GM19328 (cell line): Measurements from ENCODE around the gene IL12RB1.
"Not testable (repeated sequence)": the region's sequence is repeated elsewhere in the genome, so short reads cannot be mapped to it uniquely, and the experiment has no call there.

Experiments used
- ATAC-seq: cut with Tn5 transposase; IDR thresholded peaks from one replicate; pipeline ENCODE4 v1.9.1; 2021; ENCODE audit warnings: mild to moderate bottlenecking, moderate library complexity; ENCODE audit not compliant: unreplicated experiment

IL12RB1 gene

GRCh38 chr19:18112989-18113478 lies 26.3 kb upstream of the IL12RB1 start:
- no peak for ATAC-seq

GRCh38 chr19:18110609-18111232 lies 24.0 kb upstream of the IL12RB1 start:
- ATAC-seq = no peak

- ATAC-seq = no peak
These were observed 23.2 kb upstream of the IL12RB1 start for GRCh38 chr19:18109733-18110608.

DNA sequence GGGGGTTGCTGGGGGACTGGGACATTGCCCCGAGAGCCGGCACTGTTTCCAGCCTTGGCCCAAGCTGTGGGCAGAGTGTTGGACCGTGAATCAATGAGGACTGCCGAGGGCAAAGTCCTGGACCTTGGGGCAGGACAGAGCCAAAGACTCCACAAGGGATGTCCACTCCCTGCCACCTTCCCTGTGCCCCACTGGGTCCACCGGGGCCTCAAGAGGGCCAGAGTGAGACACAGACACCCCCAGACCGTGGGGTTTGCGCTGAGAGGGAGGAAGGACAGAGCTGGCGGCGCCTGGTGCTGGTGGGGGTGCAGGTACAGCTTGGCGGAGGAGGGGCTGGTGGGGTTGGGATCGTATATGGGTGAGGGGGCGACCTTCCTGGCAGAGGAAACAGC lies 22.6 kb upstream of the IL12RB1 start:
- ATAC-seq = no peak

- no peak for ATAC-seq
These were observed 22.2 kb upstream of the IL12RB1 start for GRCh38 chr19:18108897-18109296.

DNA sequence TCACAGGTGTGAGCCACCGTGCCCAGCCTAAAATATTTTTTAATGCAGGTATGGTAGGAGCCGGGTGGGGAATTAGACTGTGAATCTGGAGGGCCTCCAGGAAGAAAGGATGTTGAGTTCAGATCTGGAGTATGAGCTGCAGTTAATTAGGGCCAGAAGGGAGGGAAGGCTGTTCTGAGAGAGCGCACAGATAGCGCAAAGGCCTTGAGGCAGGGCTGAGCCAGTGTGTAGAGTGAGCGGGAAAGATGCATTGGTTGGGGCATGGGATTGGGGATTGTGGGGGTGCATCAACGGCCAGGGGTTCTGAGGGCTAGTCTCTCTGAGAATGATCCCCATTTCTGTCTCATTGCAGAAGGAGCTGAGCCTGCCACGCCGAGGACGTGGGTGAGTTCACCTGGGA lies 20.5 kb upstream of the IL12RB1 start:
- no peak for ATAC-seq

GRCh38 chr19:18105259-18105658 lies 18.5 kb upstream of the IL12RB1 start:
- not testable (repeated sequence) for ATAC-seq

DNA sequence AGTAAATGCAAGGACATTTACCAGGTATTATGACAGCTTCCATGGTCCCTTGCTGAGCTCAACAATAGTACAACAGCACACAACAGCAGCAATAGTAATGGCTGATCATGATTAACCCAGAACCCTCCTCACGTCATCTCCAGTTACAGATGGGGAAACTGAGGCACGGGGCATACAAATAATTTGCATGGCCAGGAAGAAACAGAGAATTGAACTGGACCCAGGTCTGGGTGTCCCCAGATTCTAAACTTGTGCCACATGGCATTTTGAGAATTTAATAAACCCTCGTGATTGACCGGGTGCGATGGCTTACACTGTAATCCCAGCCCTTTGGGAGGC lies 18.0 kb upstream of the IL12RB1 start:
- ATAC-seq = no peak

GRCh38 chr19:18102916-18103542 lies 16.3 kb upstream of the IL12RB1 start:
- ATAC-seq = no peak

DNA sequence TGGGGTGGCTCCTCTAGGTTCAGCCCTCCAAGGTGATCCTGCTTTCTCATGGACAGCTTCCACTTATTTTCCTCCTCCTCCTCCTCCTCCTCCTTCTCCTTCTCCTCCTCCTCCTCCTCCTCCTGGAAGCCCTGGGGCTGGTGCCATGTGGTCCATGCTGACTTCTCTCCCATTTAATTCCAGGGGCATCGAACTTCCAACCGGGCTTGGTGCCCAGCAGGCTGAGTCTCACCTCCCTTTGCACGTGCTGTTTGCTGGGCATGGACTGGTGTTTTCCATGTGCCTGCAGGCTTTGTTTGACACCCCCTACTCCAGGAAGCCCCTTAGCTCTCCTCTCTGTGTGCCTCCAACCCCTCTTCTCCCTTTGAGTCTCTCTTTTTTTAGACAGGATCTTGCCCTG lies 14.5 kb upstream of the IL12RB1 start:
- ATAC-seq = no peak

DNA sequence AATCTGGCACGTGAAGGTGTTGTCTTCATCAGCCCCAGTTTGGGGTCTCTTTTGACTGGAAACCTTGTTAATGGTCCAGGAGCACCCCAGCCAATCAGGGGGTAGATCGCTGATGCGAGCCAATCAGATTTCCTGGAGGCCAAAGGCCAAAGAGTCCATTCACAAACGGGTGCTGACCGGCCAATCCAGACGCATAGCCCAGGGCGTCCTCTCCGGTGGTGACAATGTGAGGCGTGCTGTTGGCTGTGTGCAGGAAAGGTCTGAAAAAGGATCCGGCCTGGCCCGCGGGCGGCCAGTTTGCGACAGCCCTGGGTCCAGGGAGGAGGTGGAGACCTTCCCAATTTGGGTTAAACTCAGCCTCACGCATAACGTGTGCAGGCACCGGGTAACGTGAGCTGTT lies 14.0 kb upstream of the IL12RB1 start:
- no peak for ATAC-seq

DNA sequence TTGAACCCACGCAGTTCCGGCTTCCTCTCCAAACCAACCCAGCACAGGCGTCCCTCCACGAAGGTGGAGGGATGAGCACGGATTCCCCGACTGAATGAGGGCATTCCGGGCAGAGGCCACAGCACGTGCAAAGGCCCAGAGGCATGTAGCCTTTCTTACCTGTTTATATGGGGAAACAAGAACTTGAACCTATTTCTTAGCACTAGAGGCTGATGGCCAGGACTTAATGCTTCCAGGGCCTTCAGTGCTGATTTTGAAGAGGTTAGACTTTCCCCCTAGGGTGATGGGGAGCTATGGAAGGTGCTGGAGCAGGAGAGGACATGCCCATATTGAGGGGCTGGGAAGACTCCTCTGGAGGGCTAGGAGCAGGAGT lies 12.9 kb upstream of the IL12RB1 start:
- no peak for ATAC-seq

DNA sequence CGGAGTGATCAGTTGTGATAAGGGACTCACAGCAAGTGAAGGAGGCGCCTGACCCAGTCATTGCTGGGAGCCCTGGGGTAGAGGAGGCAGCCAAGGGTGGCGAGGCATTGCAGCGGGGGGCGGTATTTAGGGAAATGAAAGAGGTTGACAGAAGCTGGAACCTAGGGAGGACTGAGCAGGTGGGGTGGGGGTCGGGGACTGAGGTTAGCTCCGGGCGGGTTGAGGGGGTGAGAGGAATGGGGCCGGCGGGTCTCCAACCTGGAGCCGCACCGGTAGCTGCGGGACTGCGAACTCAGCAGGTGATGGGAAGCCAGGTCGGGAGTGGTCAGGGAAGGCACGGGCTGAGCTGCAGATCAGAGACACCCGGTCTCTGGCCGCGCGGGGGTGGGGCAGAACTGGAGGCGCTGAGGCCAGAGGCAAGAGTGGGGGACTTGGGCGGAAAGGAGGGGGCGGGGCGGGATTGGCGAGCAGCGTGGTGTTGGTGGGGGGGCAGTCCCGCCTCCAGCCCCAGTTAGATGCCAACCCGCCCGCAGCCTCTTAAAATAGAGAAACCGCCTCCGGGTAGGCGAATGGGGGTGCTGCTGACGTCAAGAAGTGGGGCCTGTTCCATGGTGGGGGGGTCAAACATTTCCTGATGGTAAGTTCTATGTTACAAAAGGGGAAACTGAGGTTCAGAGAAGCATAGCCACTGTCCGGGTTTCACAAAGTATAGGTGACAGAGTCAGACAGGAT lies 12.3 kb upstream of the IL12RB1 start:
- ATAC-seq = peak; percentile 42

DNA sequence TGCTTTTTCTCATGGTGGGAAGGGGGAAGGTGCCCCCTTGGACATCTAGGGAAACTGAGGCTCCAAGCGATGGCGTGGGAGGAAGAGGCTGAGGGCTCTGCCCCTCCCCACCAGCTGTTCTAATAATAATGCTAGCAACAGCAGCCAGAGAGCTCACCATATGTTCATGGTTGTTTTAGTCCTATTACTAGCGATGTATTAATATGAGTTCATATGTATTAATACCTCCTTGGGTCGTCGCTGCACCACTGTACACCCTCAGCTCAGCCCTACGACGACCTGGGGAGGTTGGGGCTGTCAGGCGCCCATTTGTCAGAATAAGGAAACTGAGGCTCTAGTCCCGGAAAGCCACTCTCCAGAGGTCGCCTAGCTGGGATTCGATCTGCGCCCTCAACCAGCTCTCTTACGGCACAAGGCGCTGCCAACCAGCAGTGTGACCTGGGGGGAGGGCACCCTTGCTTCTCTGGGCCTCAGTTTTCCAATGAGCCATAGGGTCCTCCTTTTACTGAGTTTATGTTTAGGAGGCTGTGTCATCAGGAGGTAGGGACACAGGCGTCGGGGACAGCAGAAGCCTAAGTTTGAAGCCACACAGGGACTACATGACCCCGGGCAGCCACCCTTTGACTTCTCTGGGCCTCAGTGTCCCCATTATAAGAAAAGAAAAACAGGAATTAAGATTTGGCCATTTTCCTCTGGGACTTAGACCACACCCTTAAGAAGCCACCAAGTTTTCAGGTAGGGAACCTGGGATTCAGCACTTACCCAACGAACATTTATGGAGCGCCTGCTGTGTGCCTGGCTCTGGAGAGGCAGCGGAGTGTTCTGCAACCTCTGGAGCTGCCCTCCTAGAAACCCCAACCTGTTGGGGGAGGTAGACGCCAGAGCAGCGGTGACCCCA lies 11.5 kb upstream of the IL12RB1 start:
- ATAC-seq = no peak

GRCh38 chr19:18097217-18097992 lies 10.7 kb upstream of the IL12RB1 start, which contains the start of gene MAST3:
TSS of gene MAST3 (plus strand) at chr19:18097778. CDS start at chr19:18097793, 15 bp downstream.
- ATAC-seq = peak; percentile 50

DNA sequence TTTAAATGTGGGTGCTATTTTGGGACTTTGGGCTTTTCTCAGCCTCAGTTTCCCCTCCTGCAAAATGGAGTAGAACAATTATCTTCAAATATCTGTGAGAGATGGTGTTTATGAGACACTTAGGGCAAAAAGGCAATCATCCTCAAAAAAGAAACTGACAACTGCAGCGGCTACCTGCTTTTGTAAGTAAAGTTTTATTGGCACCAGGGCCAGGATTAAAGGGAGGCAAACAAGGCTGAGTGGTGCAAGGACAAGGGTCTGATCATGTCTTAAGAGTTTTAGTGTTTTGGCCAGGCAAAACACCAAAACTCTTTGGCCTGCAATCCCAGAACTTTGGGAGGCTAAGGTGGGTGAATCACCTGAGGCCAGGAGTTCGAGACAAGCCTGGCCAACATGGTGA lies 9.5 kb upstream of the IL12RB1 start:
- no peak for ATAC-seq

DNA sequence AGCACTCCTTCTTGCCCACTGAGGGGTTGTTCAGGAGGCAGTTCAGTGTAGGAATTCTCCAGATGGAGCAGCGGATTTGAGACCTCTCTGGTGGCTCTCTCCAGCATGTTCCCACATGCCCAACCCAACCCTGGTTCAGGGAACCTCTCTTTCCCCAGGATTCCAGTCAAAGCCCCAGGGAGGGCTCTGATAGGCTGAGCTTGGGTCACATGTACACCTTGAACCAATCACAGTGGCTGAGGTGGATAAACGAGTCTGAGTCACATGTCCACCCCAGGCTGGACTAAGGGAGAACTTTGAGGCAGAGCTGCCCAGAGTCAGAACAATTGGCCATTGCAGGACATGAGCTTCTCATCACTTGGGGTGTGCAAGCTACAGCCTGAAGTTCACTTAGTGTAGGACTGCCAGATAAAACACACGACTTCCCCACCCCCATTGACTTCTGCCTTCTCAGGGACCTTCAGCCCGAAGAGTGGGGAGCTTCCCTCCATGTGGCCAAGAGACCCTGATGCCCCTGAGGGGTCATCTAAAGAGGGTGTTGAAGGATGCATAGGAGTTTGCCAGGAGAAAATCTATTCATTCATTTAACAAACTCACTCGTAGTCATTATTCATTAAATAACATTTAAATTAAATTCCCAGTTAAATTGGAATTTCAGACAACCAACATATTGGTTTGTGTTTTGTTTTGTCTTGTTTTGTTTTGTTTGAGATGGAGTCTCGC lies 6.9 kb upstream of the IL12RB1 start:
- ATAC-seq = no peak

GRCh38 chr19:18091217-18091608 lies 4.5 kb upstream of the IL12RB1 start:
- no peak for ATAC-seq
